HG03095 (cell line): Measurements from ENCODE around the gene TACSTD2.
A peak's percentile ranks its signal among the peaks of the same experiment; 100 is the strongest.
"Not testable (repeated sequence)": the region's sequence is repeated elsewhere in the genome, so short reads cannot be mapped to it uniquely, and the experiment has no call there.

Experiments used
- ATAC-seq: cut with Tn5 transposase; IDR thresholded peaks from one replicate; pipeline ENCODE4 v1.9.1; 2021; ENCODE audit warnings: moderate library complexity; ENCODE audit not compliant: unreplicated experiment

TACSTD2 gene

GRCh38 chr1:58568271-58568860 is 8.7 kb downstream of the TACSTD2 start:
- no peak for ATAC-seq

GRCh38 chr1:58566339-58566738 is 10.7 kb downstream of the TACSTD2 start:
- no peak for ATAC-seq

- ATAC-seq: not testable (repeated sequence)
These were observed 13.3 kb downstream of the TACSTD2 start for GRCh38 chr1:58563715-58564114.

- no peak for ATAC-seq
These were observed 15.4 kb downstream of the TACSTD2 start for GRCh38 chr1:58561633-58562032.

GRCh38 chr1:58555393-58555792 is 21.7 kb downstream of the TACSTD2 start:
- no peak for ATAC-seq

GRCh38 chr1:58551186-58552140 is 25.6 kb downstream of the TACSTD2 start:
- no peak for ATAC-seq

GRCh38 chr1:58549291-58549690 is 27.8 kb downstream of the TACSTD2 start:
- ATAC-seq: not testable (repeated sequence)

- no peak for ATAC-seq
These were observed 28.7 kb downstream of the TACSTD2 start for GRCh38 chr1:58548371-58548770.

GRCh38 chr1:58546520-58547308 is 30.3 kb downstream of the TACSTD2 start, which contains the start of gene OMA1:
OMA1 (minus strand) TSS chr1:58546726; CDS start chr1:58539294, 7,432 bp downstream.
- ATAC-seq: peak; percentile 95

- ATAC-seq: peak; percentile 48
These were observed 31.2 kb downstream of the TACSTD2 start for GRCh38 chr1:58545591-58546519.

- ATAC-seq: no peak
These were observed 33.8 kb downstream of the TACSTD2 start for GRCh38 chr1:58543260-58543659.

- no peak for ATAC-seq
These were observed 37.5 kb downstream of the TACSTD2 start for GRCh38 chr1:58539553-58539952.

- ATAC-seq: no peak
These were observed 38.2 kb downstream of the TACSTD2 start for GRCh38 chr1:58538821-58539220.

- not testable (repeated sequence) for ATAC-seq
These were observed 45.2 kb downstream of the TACSTD2 start for GRCh38 chr1:58531842-58532241.

- ATAC-seq: no peak
These were observed 47.8 kb downstream of the TACSTD2 start for GRCh38 chr1:58529284-58529683.

GRCh38 chr1:58528518-58528917 is 48.5 kb downstream of the TACSTD2 start:
- no peak for ATAC-seq
